Measurements from ENCODE around the gene ATP6V1C2.

Gene ATP6V1C2, protein sequence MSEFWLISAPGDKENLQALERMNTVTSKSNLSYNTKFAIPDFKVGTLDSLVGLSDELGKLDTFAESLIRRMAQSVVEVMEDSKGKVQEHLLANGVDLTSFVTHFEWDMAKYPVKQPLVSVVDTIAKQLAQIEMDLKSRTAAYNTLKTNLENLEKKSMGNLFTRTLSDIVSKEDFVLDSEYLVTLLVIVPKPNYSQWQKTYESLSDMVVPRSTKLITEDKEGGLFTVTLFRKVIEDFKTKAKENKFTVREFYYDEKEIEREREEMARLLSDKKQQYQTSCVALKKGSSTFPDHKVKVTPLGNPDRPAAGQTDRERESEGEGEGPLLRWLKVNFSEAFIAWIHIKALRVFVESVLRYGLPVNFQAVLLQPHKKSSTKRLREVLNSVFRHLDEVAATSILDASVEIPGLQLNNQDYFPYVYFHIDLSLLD

DNA sequence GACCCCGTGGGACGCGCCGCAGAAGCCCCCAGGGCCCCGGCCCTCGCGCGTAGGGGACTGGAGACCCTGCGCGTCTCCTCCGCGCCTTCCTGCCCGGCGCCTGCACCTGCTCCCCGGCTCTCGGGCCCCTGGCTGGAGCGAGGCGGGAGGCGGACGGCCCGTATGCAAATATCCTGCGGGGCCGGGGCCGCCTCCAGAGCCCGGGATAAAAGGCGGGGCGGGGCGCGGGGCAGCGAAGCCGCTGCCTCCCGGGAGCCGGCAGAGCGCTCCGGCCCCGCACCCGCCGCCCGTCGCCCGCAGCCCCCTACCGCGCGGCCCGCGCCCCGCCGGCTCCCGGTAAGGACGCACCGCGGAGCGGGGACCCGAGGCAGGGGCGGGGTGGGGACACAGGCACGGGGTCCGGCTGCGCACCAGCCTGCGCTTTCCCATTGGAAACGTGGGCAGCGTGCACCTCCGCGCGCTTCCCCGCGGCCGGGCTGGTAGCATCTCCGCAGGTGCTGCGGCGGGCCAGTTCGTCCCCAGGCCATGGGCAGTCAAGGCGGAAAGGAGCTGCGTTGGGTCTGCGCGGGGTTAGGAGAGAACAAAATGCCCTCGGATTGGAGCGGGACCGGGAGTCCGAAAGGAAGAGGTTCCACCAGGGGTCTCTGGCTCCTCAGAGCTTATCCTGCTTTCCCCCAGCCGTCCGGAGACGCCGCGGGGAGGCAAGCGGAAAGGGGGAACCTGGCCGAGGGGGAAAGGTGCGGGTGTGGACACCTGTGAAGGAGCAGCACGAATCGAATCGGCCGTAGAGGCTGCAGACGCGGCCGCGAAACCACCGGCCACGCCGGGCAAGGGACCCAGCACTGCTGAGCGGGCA lies at the start of gene ATP6V1C2:
ATP6V1C2 (plus strand) TSS at position 235 of the 856 bp plus-strand sequence. CDS start 1,220 bp downstream, outside the sequence.
- no peaks in the 10 kb centered on the region; the same call in 1 of the 2 replicates for H3K9me3 ChIP-seq
- in situ Hi-C loops (cut with MboI; ENCODE audit: low sequenced_read_pairs) = no loop called here
- peak within 1 kb of the TSS; percentile 44 for H3K4me3 ChIP-seq
- peak; percentile 50 to 82 for DNase-seq (ENCODE audit: low spot score in 2 of 2)
- peaks cover 51% of the 10 kb centered on the region for H3K27me3 ChIP-seq (ENCODE audit: low read depth)
- H3K4me1 ChIP-seq = peaks cover 5% of the 10 kb centered on the region; the same call in 1 of the 2 replicates
- no peaks in the 10 kb centered on the region for H3K36me3 ChIP-seq (replicated peaks)

DNA sequence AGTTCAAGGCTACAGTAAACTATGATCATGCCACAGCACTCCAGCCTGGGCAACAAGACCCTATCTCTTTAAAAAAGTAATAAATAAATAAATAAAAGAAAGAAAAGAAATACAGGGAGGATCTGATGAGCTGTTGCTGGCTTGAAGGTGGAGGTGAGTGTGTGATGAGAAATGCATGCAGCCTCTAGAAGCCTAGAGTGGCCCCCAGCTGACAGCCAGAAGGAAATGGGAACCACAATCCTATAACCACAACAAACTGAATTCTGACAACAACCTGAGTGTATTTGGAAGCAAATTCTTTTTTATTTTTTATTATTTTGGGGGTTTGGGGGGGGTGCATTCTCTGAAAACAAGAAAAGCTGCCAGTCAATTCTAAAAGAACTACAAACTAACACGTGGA lies 46.3 kb upstream of the ATP6V1C2 start:
- no peak for DNase-seq (ENCODE audit: low spot score in 2 of 2)

DNA sequence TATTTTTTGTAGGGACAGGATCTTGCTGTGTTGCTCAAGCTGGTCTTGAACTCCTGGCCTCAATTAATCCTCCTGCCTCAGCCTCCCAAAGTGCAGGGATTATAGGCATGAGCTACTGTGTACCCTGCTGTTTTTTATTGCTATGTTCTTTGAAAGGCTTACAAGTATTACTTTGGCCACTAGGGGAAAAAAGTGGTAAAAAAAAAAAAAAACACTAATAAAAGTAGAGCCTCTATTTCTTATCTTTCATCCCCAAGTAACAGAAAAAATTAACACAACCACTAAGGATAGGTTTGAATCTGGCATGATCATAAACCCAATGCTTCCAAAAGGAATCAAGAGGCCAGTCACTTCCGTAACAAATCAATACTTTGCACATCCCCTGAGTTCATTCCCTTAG lies 43.2 kb upstream of the ATP6V1C2 start:
- Histone ChIP-seq H3K9me3 (no peaks in the 10 kb centered on the region), H3K36me3 (replicated peaks) (peaks cover 39% of the 10 kb centered on the region), H3K27me3 (ENCODE audit: low read depth) (no peaks in the 10 kb centered on the region), H3K4me1 (no peaks in the 10 kb centered on the region), H3K4me3 (no peak overlapping the region)
- no peak for DNase-seq (ENCODE audit: low spot score in 2 of 2)
- in situ Hi-C loops (cut with MboI; ENCODE audit: low sequenced_read_pairs) = no loop called here

More for the DNA sequence above, 46.3 kb upstream of the ATP6V1C2 start:
- in situ Hi-C loops (cut with MboI; ENCODE audit: low sequenced_read_pairs) = no loop called here
- H3K4me1 ChIP-seq = no peaks in the 10 kb centered on the region
- peaks cover 32% of the 10 kb centered on the region for H3K36me3 ChIP-seq (replicated peaks)
- no peaks in the 10 kb centered on the region for H3K27me3 ChIP-seq (ENCODE audit: low read depth)
- no peaks in the 10 kb centered on the region for H3K9me3 ChIP-seq
- H3K4me3 ChIP-seq = no peak overlapping the region

DNA sequence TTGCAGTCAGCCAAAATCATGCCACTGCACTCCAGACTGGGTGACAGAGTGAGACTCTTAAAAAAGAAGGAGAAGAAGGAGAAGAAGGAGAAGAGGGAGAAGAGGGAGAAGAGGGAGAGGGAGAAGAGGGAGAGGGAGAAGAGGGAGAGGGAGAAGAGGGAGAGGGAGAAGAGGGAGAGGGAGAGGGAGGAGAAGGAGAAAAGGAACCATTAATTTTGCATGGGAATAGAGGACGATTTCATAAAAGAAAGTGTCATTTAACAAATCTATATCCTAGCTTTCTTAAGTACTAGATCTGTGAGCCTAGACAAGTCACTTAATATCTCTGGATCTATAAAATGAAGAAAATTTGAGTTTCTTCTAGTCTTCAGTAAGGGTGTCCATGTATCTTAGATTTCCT lies 41.2 kb upstream of the ATP6V1C2 start:
- in situ Hi-C loops (cut with MboI; ENCODE audit: low sequenced_read_pairs) = no loop called here
- no peaks in the 10 kb centered on the region for H3K4me1 ChIP-seq
- no peaks in the 10 kb centered on the region for H3K27me3 ChIP-seq (ENCODE audit: low read depth)
- peaks cover 46% of the 10 kb centered on the region for H3K36me3 ChIP-seq (replicated peaks)
- no peak overlapping the region for H3K4me3 ChIP-seq
- no peak for DNase-seq (ENCODE audit: low spot score in 2 of 2)
- H3K9me3 ChIP-seq = no peaks in the 10 kb centered on the region

DNA sequence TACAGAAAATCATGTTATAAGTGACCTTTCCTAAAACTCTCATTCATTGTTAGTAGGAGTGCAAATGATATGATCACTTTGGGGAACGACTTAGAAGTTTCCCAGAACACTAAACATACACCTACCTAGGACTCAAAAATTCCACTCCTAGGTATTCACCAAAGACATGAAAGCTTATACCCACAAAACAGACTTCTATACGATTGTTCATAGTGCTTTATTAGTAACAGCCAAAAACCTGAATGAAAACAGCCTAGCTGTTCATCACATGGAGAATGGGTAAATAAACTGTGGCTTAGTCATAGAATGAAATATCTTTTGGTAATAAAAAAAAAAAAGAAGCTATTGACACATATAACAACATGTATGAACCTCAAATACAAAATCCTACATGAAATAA lies 40.5 kb upstream of the ATP6V1C2 start:
- in situ Hi-C loops (cut with MboI; ENCODE audit: low sequenced_read_pairs) = no loop called here
- Histone ChIP-seq H3K4me3 (no peak overlapping the region), H3K9me3 (no peaks in the 10 kb centered on the region), H3K4me1 (no peaks in the 10 kb centered on the region), H3K27me3 (ENCODE audit: low read depth) (no peaks in the 10 kb centered on the region), H3K36me3 (replicated peaks) (peaks cover 45% of the 10 kb centered on the region)
- DNase-seq (ENCODE audit: low spot score in 2 of 2) = no peak

DNA sequence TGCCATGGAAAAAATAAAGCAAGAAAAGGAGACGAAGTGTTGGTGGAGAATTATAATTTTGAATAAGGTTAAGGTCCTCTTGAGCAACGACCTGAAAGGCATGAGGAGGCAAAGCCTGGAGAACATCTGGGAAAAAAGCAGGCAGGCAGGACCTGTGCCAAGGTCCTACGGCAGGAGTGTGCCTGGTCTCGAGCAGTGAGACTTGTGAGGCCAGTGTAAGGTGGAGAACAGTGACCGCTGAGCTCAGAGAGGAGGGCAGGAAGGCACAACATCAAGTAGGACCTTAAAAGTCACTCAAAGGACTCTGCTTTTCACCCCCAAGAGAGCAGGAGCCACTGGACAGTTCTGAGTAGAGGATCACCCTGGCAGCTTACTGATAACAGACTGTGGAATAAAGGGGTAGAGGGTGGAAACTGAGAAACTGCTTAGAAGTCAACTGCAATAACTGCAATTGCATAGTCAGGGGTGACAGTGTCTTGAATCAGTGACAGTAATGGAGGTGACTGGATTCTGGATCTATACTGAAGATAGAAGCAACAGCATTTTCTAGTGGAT lies 35.2 kb upstream of the ATP6V1C2 start:
- Histone ChIP-seq H3K36me3 (replicated peaks) (peaks cover 24% of the 10 kb centered on the region), H3K9me3 (no peaks in the 10 kb centered on the region), H3K27me3 (ENCODE audit: low read depth) (no peaks in the 10 kb centered on the region), H3K4me1 (no peaks in the 10 kb centered on the region; the same call in 1 of the 2 replicates), H3K4me3 (no peak overlapping the region)
- in situ Hi-C loops (cut with MboI; ENCODE audit: low sequenced_read_pairs) = no loop called here
- no peak for DNase-seq (ENCODE audit: low spot score in 2 of 2)

DNA sequence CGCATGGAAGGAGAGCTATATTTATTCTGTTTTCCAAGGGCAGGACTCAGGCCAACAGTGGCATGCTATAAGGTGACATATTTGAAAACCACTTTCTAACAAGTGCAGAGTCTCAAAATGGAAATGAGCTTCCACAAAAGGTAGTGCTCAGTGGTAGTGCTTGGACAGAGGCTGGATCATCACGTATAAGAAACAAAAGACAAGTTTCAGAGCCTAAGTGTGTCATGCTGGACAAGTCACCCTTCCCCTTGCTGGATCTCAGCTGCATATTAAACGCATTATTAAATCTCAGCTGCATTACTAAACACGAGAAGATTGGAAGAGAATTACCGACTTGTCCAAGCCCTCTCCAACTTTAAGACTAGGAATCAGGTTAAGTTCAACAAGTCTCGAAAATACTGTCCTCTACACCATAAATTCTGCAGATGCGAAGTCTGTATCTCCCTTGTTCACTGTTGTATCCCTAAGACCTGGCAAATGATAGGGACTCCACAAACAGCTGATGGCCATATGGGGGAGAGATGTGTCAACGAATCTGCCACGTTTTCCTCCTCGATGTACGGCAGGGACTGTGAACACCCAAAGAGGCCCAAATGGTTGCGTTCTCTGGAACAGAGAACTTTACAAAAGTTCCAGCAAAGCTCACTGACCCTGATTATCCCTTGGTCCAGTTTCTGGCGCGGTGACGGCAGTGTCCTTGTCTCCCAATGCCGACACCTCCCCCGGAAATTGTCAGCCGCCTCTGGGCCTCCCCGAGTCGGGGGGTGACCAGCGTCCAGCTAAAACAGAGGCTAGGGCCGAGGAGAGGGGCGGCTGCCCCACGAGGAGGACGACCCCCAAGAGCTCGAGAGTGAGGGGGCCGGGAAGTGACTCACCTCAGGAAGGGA lies 32.3 kb upstream of the ATP6V1C2 start:
- peak overlapping the region; percentile 98 for H3K4me3 ChIP-seq
- in situ Hi-C loops (cut with MboI; ENCODE audit: low sequenced_read_pairs) = no loop called here
- no peak for DNase-seq (ENCODE audit: low spot score in 2 of 2)
- H3K27me3 ChIP-seq (ENCODE audit: low read depth) = no peaks in the 10 kb centered on the region
- H3K4me1 ChIP-seq = no peaks in the 10 kb centered on the region; the same call in 1 of the 2 replicates
- H3K36me3 ChIP-seq (replicated peaks) = peaks cover 7% of the 10 kb centered on the region
- H3K9me3 ChIP-seq = no peaks in the 10 kb centered on the region

DNA sequence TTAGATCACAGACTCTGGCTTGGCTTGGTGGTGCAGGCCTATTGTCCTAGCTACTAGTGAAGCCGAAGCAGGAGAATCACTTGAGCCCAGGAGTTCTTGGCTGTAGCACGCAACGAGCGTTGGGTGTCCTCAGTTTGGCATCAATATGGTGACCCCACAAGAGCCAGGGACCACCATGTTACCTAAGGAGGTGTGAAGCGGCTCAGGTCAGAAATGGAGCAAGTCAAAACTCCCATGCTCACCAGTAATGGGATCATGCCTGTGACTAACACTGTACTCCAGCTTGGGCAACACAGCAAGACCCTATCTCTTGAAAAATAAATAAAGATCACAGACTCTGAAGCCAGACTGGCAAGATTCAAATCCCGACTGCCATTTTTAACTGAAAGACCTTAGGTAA lies 29.9 kb upstream of the ATP6V1C2 start:
- no peak for DNase-seq (ENCODE audit: low spot score in 2 of 2)
- Histone ChIP-seq H3K36me3 (replicated peaks) (no peaks in the 10 kb centered on the region; the same call in 1 of the 2 replicates), H3K4me3 (no peak overlapping the region), H3K27me3 (ENCODE audit: low read depth) (no peaks in the 10 kb centered on the region), H3K4me1 (no peaks in the 10 kb centered on the region; the same call in 1 of the 2 replicates), H3K9me3 (no peaks in the 10 kb centered on the region)
- in situ Hi-C loops (cut with MboI; ENCODE audit: low sequenced_read_pairs) = no loop called here

DNA sequence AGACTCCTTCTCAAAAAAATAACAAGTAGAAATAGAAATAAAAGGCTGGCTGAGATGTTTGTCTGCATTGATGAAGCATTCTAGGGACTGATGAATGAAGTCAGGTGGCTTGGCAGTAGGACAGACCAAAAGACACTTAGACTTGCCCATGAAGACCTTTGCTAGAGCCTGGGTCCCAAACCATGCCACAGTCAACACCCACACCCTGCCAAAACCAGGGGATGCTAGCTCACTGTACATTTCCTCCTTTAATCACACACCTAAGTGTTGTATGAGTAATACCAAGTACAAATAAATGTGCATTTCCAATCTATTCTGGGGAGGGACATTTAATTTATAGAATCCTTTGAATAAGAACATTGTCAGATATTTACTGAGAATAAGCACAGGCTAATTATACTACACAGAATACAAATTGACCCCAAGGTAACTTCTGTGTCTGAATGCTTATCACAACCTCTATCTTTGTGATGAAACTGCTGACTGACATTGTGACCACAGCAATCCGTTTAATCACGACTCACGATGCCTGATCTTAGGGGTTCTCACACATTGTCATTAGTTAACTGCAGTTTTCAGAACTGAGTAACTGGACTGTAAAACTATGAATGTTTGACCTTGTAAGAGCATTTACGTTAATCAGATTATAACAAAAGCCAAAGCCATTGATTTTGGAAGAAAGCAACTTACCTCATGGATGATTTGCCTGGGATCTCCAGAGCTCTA lies 21.2 kb upstream of the ATP6V1C2 start:
- Histone ChIP-seq H3K4me1 (no peaks in the 10 kb centered on the region), H3K4me3 (no peak overlapping the region), H3K36me3 (replicated peaks) (no peaks in the 10 kb centered on the region), H3K9me3 (no peaks in the 10 kb centered on the region), H3K27me3 (ENCODE audit: low read depth) (no peaks in the 10 kb centered on the region)
- in situ Hi-C loops (cut with MboI; ENCODE audit: low sequenced_read_pairs) = no loop called here
- no peak for DNase-seq (ENCODE audit: low spot score in 2 of 2)

DNA sequence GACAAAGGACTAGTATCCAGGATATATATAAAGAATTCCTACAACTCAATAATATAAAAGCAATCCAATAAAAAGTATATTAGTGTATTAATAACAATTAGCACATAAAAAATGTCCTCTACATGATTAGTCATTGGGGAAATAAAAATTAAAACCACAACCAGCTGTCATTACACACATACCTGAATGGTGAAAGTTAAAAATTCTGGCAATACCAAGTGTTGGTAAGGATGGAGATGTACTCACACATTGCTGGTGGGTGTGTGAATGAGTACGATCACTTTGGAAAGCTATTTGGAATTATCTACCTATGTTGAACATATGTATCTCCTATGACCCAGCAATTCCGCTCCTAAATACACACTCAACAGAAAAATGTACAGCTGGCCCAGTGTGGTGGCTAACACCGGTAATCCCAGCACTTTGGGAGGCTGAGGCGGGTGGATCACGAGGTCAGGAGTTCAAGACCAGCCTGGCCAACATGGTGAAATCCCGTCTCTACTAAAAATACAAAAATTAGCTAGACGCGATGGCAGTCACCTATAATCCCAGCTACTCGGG lies 17.3 kb upstream of the ATP6V1C2 start:
- DNase-seq (ENCODE audit: low spot score in 2 of 2) = no peak
- in situ Hi-C loops (cut with MboI; ENCODE audit: low sequenced_read_pairs) = no loop called here
- Histone ChIP-seq H3K27me3 (ENCODE audit: low read depth) (no peaks in the 10 kb centered on the region; the same call in 1 of the 2 replicates), H3K36me3 (replicated peaks) (no peaks in the 10 kb centered on the region), H3K9me3 (no peaks in the 10 kb centered on the region), H3K4me1 (no peaks in the 10 kb centered on the region), H3K4me3 (no peak overlapping the region)

DNA sequence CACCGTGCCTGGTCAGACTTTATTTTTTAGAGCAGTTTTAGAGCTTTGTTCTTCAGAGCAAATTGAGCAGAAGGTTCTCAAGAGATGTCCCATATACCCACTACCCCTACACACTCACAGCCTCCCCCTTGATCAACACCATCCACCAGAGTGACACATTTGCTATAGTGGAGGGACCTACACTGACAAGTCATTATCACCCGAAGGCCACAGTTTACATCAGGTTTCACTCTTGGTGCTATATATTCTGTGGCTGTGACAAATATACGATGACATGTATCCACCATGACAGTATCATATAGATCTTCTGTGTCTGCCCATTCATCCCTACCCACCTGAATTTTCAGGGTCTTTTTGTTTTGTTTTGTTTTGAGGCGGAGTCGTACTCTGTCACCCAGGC lies 15.4 kb upstream of the ATP6V1C2 start:
- Histone ChIP-seq H3K4me1 (no peaks in the 10 kb centered on the region), H3K4me3 (no peak overlapping the region), H3K27me3 (ENCODE audit: low read depth) (peaks cover 6% of the 10 kb centered on the region), H3K36me3 (replicated peaks) (no peaks in the 10 kb centered on the region), H3K9me3 (no peaks in the 10 kb centered on the region)
- no peak for DNase-seq (ENCODE audit: low spot score in 2 of 2)
- in situ Hi-C loops (cut with MboI; ENCODE audit: low sequenced_read_pairs) = no loop called here

DNA sequence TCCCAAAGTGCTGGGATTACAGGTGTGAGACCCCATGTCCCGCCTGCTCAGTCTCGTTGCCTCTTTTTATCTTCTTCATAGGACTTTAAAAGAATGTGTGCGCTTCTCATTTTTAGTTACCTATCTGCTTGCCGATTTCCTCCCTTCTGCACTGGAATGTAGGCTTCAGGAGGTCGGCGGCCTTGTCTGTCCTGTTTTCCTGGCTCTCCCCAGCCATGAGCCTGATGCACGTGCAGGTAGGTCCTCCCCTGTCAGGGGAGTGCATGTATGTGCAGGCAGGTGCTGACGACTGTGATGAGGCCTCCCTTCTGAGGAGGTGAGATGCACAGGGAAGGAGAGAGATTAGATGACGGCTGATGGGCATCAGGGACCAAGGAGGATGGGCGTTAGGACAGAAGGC lies 13.6 kb upstream of the ATP6V1C2 start:
- DNase-seq (ENCODE audit: low spot score in 2 of 2) = no peak
- in situ Hi-C loops (cut with MboI; ENCODE audit: low sequenced_read_pairs) = no loop called here
- H3K9me3 ChIP-seq = no peaks in the 10 kb centered on the region
- no peak overlapping the region for H3K4me3 ChIP-seq
- no peaks in the 10 kb centered on the region for H3K36me3 ChIP-seq (replicated peaks)
- no peaks in the 10 kb centered on the region for H3K4me1 ChIP-seq
- peaks cover 11% of the 10 kb centered on the region for H3K27me3 ChIP-seq (ENCODE audit: low read depth)

All from HAP-1 (cell line).